CD4-positive, alpha-beta T cell treated with Interleukin-6 at 100 ng/mL for 8 hours (primary cell): ENCODE results near the gene FZD8.
A peak's percentile ranks its signal among the peaks of the same experiment; 100 is the strongest.

Experiments
- DNase-seq: peaks from one replicate; pipeline ENCODE4 v3.0.0-alpha.2; 2020; ENCODE audit warnings: mixed read lengths, low spot score

Gene FZD8

GRCh38 chr10:35640951-35641675 is 983 bp downstream of the FZD8 start:
- peak; percentile 33 for DNase-seq

- DNase-seq = peak; percentile 6
Observed at GRCh38 chr10:35640474-35640873, 1.6 kb downstream of the FZD8 start.

GRCh38 chr10:35639728-35640401 is 2.2 kb downstream of the FZD8 start:
- no peak for DNase-seq

- DNase-seq = no peak
Observed at GRCh38 chr10:35639021-35639727, 2.9 kb downstream of the FZD8 start.

- no peak for DNase-seq
Observed at GRCh38 chr10:35638101-35638500, 4.0 kb downstream of the FZD8 start.

GRCh38 chr10:35637462-35637861 is 4.6 kb downstream of the FZD8 start:
- DNase-seq = no peak

GRCh38 chr10:35636956-35637355 is 5.1 kb downstream of the FZD8 start:
- DNase-seq = no peak

- peak; percentile 58 for DNase-seq
Observed at GRCh38 chr10:35635576-35635975, 6.5 kb downstream of the FZD8 start.

GRCh38 chr10:35633006-35633980 is 8.8 kb downstream of the FZD8 start:
- DNase-seq = no peak

GRCh38 chr10:35632027-35632426 is 10.1 kb downstream of the FZD8 start:
- no peak for DNase-seq

GRCh38 chr10:35631404-35631803 is 10.7 kb downstream of the FZD8 start:
- DNase-seq = no peak

- no peak for DNase-seq
Observed at GRCh38 chr10:35626971-35627507, 15.1 kb downstream of the FZD8 start.

GRCh38 chr10:35614312-35614711 is 27.8 kb downstream of the FZD8 start:
- no peak for DNase-seq

GRCh38 chr10:35613597-35614226 is 28.4 kb downstream of the FZD8 start:
- no peak for DNase-seq

GRCh38 chr10:35613107-35613440 is 29.0 kb downstream of the FZD8 start:
- no peak for DNase-seq

GRCh38 chr10:35612385-35613106 is 29.6 kb downstream of the FZD8 start:
- DNase-seq = no peak

GRCh38 chr10:35611750-35612149 is 30.3 kb downstream of the FZD8 start:
- no peak for DNase-seq

- no peak for DNase-seq
Observed at GRCh38 chr10:35608328-35608672, 33.8 kb downstream of the FZD8 start.

- no peak for DNase-seq
Observed at GRCh38 chr10:35607475-35608327, 34.4 kb downstream of the FZD8 start.

GRCh38 chr10:35606430-35606829 is 35.7 kb downstream of the FZD8 start:
- DNase-seq = no peak
